HepG2 (cell line): Measurements from ENCODE around the gene GDAP1L1. TPM values are rescaled to one million over a fixed set of nuclear protein-coding genes. Genes with fewer than 3 reads are reported as not detected.

ENCODE experiments used
- CCDC6 ChIP-seq: sonication (generic); formaldehyde crosslinking; IDR thresholded peaks from 2 replicates; pipeline ENCODE4 v1.8.1; 2022; ENCODE audit warnings: mild to moderate bottlenecking, missing genetic modification reagents, moderate library complexity
- CHD4 ChIP-seq: fragments of 200-600 bp; sonication (generic); IDR thresholded peaks from 2 replicates; pipeline ENCODE4 v1.7.0; 2017; ENCODE audit warnings: mild to moderate bottlenecking, low read length, borderline replicate concordance
- CREBL2 ChIP-seq: sonication (generic); formaldehyde crosslinking; IDR thresholded peaks from 2 replicates; pipeline ENCODE4 v1.8.1; 2023; ENCODE audit warnings: missing genetic modification reagents, mild to moderate bottlenecking, borderline replicate concordance
- FOXM1 ChIP-seq: sonication (generic); formaldehyde crosslinking; IDR thresholded peaks from 2 replicates; pipeline ENCODE4 v1.5.0; 2020; ENCODE audit warnings: missing genetic modification reagents
- IRX3 ChIP-seq: sonication (generic); formaldehyde crosslinking; IDR thresholded peaks from 2 replicates; pipeline ENCODE4 v1.8.1; 2023; ENCODE audit warnings: mild to moderate bottlenecking, low read depth, missing genetic modification reagents, borderline replicate concordance
- MTERF4 ChIP-seq: sonication (generic); formaldehyde crosslinking; IDR thresholded peaks from 2 replicates; pipeline ENCODE4 v1.8.0; 2023; ENCODE audit warnings: mild to moderate bottlenecking, missing genetic modification reagents
- MXD4 ChIP-seq: IDR thresholded peaks from 2 replicates; pipeline ENCODE4 v1.6.1; 2016; ENCODE audit warnings: mild to moderate bottlenecking, missing biosample characterization, missing genetic modification reagents
- PHF21A ChIP-seq: sonication (generic); formaldehyde crosslinking; IDR thresholded peaks from 2 replicates; pipeline ENCODE4 v1.5.0; 2020; ENCODE audit warnings: mild to moderate bottlenecking, missing genetic modification reagents
- POLR2AphosphoS5 ChIP-seq: IDR thresholded peaks from 2 replicates; pipeline ENCODE4 v1.6.1; 2012; ENCODE audit warnings: low read depth, low read length
- SMAD9 ChIP-seq: sonication (generic); formaldehyde crosslinking; IDR thresholded peaks from 2 replicates; pipeline ENCODE4 v1.5.1; 2020; ENCODE audit warnings: mild to moderate bottlenecking, missing genetic modification reagents
- SRY ChIP-seq: sonication (generic); formaldehyde crosslinking; IDR thresholded peaks from 2 replicates; pipeline ENCODE4 v1.8.0; 2022; ENCODE audit warnings: mild to moderate bottlenecking, missing genetic modification reagents
- TEAD2 ChIP-seq: sonication (generic); formaldehyde crosslinking; IDR thresholded peaks from 2 replicates; pipeline ENCODE4 v1.9.0; 2021; ENCODE audit warnings: missing genetic modification reagents
- THRA ChIP-seq: sonication (generic); formaldehyde crosslinking; IDR thresholded peaks from 2 replicates; pipeline ENCODE4 v1.4.0; 2020; ENCODE audit warnings: missing genetic modification reagents, borderline replicate concordance
- ZBTB14 ChIP-seq: sonication (generic); formaldehyde crosslinking; IDR thresholded peaks from 2 replicates; pipeline ENCODE4 v1.4.0; 2020; ENCODE audit warnings: missing genetic modification reagents
- ZFX ChIP-seq: sonication (generic); formaldehyde crosslinking; IDR thresholded peaks from 2 replicates; pipeline ENCODE4 v1.4.0; 2020; ENCODE audit warnings: mild to moderate bottlenecking, low read depth, missing genetic modification reagents, moderate library complexity
- ZKSCAN5 ChIP-seq: sonication (generic); formaldehyde crosslinking; IDR thresholded peaks from 2 replicates; pipeline ENCODE4 v1.5.1; 2020; ENCODE audit warnings: mild to moderate bottlenecking, missing genetic modification reagents
- ZNF510 ChIP-seq: sonication (generic); formaldehyde crosslinking; IDR thresholded peaks from 2 replicates; pipeline ENCODE4 v1.4.0; 2020; ENCODE audit warnings: low read depth, mild to moderate bottlenecking, missing genetic modification reagents
- ZNF577 ChIP-seq: sonication (generic); formaldehyde crosslinking; IDR thresholded peaks from 2 replicates; pipeline ENCODE4 v1.4.0; 2020; ENCODE audit warnings: mild to moderate bottlenecking, low read depth, missing genetic modification reagents, borderline replicate concordance
- ZNF589 ChIP-seq: sonication (generic); formaldehyde crosslinking; conservative IDR thresholded peaks from 2 replicates; pipeline ENCODE4 v1.8.0; 2022; ENCODE audit warnings: mild to moderate bottlenecking, moderate library complexity, missing genetic modification reagents
- ZNF746 ChIP-seq: sonication (generic); formaldehyde crosslinking; IDR thresholded peaks from 2 replicates; pipeline ENCODE4 v1.8.0; 2022; ENCODE audit warnings: mild to moderate bottlenecking, missing genetic modification reagents
- ZUFSP ChIP-seq: sonication (generic); formaldehyde crosslinking; IDR thresholded peaks from 2 replicates; pipeline ENCODE4 v1.9.0; 2021; ENCODE audit warnings: missing genetic modification reagents, mild to moderate bottlenecking, borderline replicate concordance
- polyA plus RNA-seq, 8 experiments: library from polyadenylated mRNA; depleted of rRNA in 3 of 8; stranded (reverse) in 7 of 8; unstranded in 1 of 8; fragments of >200 nt; fragmentation: Illumina TruSeq in 4 of 8; extraction: Trizol in 4 of 8; gene quantifications; 2 replicates each; pipeline versions ENCODE4 v1.2.1 to v1.2.3, GENCODE V29; 2011 to 2016; ENCODE audit warnings: low read depth in 4 of 8, missing spikeins in 1 of 8, mixed read lengths in 1 of 8; ENCODE audit not compliant: insufficient read depth in 1 of 8
- total RNA-seq, 5 experiments: library from RNA; depleted of rRNA; stranded (reverse); fragments of >200 nt; fragmentation: Illumina TruSeq; extraction: Trizol; gene quantifications; 2 replicates each; pipeline ENCODE4 v1.2.3, GENCODE V29; 2016; ENCODE audit warnings: low read depth in 1 of 5
- TF ChIP-seq, protein P1 (sequence below): sonication (generic); formaldehyde crosslinking; IDR thresholded peaks from 2 replicates; pipeline ENCODE4 v1.4.0; 2020; ENCODE audit warnings: mild to moderate bottlenecking, missing genetic modification reagents

The GDAP1L1 gene
- total and polyA plus RNA-seq, 2 of the 13 experiments (the other 11 are each of a cell fraction or from before 2014, with no cell fraction given): 0.04 TPM; not detected in 1

DNA sequence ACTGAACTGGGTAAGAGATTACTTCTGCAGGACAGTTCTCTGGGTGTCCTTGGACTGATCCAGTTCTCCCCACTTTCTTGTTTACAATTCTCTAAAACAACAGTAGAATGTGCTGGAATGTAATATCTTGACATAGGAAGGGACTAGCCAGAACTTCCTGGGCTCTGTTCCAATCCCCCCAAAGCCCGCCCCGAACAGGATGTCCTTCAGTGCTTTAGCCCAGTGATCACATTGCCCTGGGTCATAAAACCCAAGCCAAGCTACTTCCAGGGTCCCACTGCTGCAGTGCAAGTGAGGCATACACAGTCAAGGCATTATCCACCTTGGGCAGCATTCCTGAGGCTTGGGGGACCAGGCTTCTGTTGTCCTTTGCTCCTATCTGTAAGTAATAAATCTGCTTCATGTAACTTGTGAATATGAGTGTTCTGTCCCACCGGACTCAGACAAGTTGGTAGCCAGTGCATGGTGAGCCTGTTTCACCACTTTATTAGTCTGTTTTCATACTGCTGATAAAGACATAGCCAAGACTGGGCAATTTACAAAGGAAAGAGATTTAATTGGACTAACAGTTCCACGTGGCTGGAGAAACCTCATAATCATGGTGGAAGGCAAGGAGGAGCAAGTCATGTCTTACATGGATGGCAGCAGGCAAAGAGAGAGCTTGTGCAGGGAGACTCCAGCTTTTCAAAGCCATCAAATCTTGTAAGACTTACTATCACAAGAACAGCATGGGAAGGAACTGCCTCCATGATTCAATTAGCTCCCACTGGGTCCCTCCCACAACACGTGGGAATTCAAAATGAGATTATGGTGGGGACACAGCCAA lies 40.4 kb downstream of the GDAP1L1 start (continued):
- TF ChIP-seq ZUFSP (CRISPR knock-in tag) (no peak), CCDC6 (no peak), FOXM1 (CRISPR knock-in tag) (no peak), MXD4 (CRISPR knock-in tag) (no peak; the same call in 1 of the 2 replicates), MTERF4 (CRISPR knock-in tag) (no peak), ZNF577 (CRISPR knock-in tag) (no peak), SRY (CRISPR knock-in tag) (no peak), SMAD9 (no peak), ZNF746 (no peak), ZBTB14 (CRISPR knock-in tag) (no peak), CHD4 (no peak), PHF21A (CRISPR knock-in tag) (peak; percentile 70; the same call in 1 of the 2 replicates), ZFX (0 out of 2 replicates have a peak, but pooled peaks have one; percentile 20), IRX3 (CRISPR knock-in tag) (no peak), ZNF589 (no peak), TEAD2 (CRISPR knock-in tag) (no peak), ZNF510 (CRISPR knock-in tag) (no peak), CREBL2 (CRISPR knock-in tag) (no peak), POLR2AphosphoS5 (no peak), ZKSCAN5 (CRISPR knock-in tag) (no peak), THRA (CRISPR knock-in tag) (0 out of 2 replicates have a peak, but pooled peaks have one; percentile 47)
- TF ChIP-seq, protein P1, sequence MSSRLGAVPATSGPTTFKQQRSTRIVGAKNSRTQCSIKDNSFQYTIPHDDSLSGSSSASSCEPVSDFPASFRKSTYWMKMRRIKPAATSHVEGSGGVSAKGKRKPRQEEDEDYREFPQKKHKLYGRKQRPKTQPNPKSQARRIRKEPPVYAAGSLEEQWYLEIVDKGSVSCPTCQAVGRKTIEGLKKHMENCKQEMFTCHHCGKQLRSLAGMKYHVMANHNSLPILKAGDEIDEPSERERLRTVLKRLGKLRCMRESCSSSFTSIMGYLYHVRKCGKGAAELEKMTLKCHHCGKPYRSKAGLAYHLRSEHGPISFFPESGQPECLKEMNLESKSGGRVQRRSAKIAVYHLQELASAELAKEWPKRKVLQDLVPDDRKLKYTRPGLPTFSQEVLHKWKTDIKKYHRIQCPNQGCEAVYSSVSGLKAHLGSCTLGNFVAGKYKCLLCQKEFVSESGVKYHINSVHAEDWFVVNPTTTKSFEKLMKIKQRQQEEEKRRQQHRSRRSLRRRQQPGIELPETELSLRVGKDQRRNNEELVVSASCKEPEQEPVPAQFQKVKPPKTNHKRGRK (CRISPR knock-in tag): no peak
